Measurements from ENCODE around the gene ANKRD10.

DNA sequence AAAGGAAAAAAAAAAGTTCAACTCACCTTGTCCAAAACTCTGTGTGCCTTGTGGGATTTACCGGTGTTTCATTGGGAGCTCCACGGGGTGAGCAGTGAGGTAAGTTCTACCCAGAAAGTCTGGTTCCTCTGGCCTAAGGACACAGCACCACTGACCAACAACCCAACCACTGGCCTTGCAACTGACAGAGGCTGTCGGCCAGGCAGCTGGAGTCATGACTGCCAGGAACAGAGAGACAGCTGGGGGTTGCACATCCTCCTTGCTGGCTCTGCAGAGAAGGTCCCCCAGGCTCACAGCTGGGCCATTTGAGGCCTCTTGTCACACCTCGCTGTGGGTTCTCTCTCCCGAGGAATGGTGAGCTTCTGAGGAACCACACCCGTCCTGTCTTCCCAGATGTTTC is 59.5 kb downstream of the ANKRD10 start:
- TF ChIP-seq, protein P1, sequence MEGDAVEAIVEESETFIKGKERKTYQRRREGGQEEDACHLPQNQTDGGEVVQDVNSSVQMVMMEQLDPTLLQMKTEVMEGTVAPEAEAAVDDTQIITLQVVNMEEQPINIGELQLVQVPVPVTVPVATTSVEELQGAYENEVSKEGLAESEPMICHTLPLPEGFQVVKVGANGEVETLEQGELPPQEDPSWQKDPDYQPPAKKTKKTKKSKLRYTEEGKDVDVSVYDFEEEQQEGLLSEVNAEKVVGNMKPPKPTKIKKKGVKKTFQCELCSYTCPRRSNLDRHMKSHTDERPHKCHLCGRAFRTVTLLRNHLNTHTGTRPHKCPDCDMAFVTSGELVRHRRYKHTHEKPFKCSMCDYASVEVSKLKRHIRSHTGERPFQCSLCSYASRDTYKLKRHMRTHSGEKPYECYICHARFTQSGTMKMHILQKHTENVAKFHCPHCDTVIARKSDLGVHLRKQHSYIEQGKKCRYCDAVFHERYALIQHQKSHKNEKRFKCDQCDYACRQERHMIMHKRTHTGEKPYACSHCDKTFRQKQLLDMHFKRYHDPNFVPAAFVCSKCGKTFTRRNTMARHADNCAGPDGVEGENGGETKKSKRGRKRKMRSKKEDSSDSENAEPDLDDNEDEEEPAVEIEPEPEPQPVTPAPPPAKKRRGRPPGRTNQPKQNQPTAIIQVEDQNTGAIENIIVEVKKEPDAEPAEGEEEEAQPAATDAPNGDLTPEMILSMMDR (IDR thresholded peaks at IDR 0.05): no peak
- TF ChIP-seq POLR2A (IDR thresholded peaks at IDR 0.05): no peak
